ENCODE data around the gene ERFL.

The ERFL gene

DNA sequence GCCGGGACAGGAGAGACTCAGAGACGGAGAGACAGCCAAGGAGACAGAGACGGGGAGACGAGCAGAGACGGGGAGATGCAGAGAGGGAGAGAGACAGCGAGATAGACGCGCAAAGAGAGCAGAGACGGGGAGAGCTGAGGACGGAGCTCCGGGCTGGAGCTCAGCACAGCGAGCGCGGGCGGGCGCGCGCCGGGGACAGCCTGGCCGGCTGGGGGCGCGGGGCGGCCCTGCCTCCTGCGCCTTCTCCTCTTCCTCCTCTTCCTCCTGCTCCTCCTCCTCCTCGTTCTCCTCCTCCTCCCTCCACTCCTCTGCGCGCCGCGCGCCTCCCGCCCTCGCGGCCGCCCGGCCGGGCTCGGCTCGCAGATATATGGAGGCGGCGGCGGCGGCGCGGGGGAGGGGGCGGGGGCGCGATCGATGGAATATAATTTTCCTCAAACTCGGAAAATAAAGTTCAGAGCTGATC lies at the start of gene ERFL:
TSS of gene ERFL (minus strand) at position 229 of the 463 bp plus-strand sequence. CDS start 15,530 bp downstream, outside the sequence.
- DNase-seq = peak; percentile 77

GRCh38 chr19:41977916-41978315 lies 49.7 kb upstream of the ERFL start:
- no peak for DNase-seq

GRCh38 chr19:41974652-41975051 lies 46.4 kb upstream of the ERFL start:
- no peak for DNase-seq

GRCh38 chr19:41971363-41971762 lies 43.1 kb upstream of the ERFL start:
- no peak for DNase-seq

DNA sequence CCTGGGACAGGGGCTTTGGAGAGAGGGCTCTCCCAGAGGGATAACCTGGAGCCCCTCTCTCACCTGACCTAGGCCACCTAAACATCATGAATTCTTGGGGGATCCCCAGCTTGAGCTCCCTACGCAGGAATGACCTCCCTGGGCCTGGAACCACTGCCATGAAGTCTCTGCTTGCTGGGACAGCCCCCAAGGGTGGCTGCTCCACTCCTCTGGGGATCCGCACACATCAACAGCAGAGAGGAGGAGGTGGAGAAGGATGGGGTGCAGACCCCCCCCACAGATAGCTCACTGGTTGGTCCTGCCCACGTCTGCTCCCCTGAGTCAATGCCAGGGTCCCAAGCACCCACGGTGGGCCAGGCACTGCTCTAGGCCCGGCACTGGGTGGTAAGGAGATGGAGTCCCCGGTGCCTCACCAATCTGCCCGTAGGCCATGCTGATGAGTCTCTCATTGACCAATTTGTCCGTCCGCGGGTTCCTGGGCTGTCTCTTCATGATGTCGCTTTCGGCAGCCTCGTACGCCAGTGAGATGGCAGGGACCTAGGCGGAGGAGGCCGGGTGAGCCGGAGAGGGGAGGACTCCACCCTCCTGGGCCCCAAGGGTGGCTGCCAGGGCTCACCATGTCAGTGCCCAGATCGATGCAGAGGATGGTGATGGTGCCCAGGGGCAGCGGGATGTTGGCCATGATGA lies 41.7 kb upstream of the ERFL start:
- DNase-seq = no peak

DNA sequence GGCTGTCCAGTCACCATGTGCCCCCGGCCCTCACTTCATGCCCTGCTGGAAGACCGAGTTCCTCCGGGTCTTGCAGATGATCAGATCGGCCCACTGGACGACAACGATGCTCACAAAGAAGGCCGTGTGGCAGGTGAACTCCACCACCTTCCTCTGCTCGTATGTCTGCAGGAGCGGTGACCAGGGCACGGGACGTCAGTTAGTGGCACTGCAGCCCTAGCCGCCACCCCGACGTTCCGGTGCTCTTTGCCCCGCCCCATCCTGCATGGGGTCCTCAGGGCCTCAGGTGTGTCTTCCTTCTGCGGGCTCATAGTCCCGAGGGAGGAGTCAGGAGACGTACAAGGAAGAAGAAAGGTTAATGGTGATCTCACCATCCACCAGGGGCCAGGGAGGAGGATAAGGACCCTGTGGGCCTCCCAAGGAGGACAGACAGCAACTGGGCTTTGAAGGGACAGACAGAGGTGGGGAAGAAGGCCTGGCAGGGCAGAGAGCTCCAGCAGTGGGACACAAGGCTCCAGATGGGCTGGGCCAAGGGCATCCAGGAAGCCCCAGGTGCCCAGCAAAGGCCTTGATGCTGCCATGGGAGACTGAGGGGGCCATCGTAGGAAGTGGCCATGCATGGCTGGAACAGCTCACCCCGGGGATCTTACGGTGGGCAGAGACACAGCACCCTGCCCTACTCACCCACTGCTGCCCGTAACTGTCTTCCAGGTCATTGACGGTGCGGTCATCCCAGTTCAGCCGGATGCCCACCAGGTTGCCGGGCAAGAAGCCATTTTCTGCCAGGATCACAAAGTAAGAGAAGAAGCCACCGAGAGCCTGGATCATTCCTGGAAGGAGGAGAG lies 40.7 kb upstream of the ERFL start:
- no peak for DNase-seq

DNA sequence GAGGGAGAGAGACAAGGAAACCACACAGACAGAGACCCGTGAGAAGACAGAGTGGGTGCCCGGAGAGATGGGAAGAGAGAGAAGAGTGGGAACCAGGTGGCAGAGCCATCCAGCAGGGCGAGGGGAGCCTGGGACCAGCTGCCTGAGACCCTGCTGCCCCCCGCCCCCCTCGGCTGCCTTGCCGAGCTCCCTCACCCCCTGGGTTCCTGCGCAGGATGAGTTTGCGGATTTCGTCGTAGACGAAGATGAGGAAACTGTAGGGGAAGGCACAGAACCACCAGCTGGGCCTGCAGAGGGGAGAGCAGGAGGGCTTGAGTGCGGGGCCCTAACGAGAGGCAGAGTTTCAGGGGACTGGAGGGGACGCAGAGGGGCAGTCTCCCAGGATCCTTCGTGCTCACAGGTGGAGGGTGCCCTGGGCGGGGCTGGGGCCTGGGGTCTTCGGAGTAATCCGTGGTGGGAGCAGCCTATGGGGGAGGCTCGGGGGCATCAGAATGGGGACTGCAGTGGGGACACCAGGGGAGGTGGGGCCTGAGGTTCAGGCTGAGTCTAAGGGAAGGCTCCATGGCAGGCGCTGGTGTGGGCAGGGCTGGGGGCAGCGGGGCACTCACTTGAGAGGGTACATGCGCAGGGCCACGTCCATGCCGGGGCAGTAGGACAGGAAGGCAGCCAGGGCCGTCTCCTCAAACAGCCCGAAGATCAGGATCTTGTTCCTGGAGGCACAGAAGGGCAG lies 39.0 kb upstream of the ERFL start:
- peak; percentile 30 for DNase-seq

- DNase-seq = no peak
These were observed 36.9 kb upstream of the ERFL start for GRCh38 chr19:41965106-41965505.

- peak; percentile 62 for DNase-seq
These were observed 32.7 kb upstream of the ERFL start for GRCh38 chr19:41960973-41961372.

DNA sequence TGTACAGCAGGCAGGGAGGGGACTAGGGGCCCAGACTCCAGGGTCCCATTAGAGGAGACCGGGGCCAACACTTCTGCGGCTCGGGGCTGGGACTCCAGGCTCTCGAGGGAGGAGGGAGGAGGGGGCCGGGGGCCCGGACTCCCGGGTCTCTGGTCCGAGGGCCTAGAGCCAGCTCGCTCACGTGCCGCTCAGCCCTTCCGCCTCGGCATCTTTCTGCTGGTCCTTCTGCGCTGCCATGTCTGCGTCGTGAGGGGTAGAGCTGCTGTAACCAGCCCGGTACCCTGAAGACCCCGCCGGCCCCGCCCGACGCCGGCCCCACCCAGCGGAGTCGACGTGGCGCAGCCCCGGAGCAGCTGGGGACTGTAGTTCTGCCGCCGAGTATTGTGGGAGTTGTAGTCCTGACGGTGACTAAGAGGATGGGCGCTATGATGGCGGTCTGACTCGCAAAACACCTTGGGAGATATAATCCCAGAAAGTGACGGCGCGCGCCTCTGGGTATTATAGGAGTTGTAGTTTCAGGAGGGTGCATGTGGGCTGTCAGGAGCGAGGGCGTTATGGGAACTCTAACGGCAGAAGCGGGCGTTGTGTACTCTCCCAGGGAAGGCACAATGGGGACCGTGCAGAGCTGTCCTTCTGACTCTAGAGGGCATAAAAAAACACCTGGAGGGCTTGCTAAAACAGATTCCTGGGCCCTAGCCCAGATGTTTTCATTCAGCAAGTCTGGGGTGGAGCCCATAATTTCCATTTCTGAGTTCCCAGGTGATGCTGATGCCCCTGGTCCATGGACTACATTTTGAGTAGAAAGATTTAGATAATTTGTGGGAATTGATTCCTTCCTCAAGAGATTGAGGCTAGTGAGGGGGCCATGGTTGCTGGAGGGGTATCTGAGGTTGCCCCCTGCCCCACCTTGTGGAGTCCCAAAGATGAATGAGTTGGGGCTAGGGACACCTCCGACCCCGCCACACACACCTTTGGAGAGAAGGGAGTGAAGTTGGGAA lies 31.1 kb upstream of the ERFL start, which contains the start of gene RABAC1:
TSS of gene RABAC1 (minus strand) at position 266 of the 998 bp plus-strand sequence. CDS start at position 237, 29 bp downstream.
- peak; percentile 96 for DNase-seq

GRCh38 chr19:41958367-41959055 lies 30.3 kb upstream of the ERFL start:
- DNase-seq = peak; percentile 85

- DNase-seq = peak; percentile 93
These were observed 29.7 kb upstream of the ERFL start for GRCh38 chr19:41957838-41958366.

DNA sequence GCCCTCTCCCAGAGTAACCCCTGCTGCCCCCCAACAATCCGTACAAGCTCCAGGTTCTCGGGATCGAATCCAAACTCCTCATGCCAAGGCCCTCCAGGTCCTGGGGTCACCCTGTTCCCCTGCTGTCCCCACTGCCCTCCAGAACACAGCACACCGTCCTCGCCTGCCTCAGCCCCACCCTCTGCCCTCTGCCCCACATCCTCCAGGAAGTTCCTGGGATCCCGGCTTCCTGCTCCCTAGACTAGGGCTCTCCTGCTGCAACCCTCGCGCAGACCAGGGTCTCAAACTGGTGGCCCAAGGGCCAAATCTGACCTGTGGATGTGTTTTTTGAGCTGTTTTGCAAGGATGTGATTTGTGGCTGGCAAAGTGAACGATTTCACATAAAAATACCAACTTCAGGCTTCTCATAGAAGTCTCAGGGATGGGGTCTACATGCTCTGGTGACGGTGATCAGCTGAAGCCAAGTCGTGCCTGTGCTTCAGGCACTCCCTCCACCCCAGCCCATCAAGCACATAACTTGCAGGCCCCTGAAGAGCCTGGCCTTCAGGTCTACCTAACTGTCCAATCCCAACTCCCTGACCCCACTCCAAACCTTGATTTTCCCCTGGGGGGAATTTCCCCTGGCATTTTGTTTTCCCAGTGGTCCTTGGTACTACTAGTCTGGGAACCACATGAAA lies 29.1 kb upstream of the ERFL start:
- no peak for DNase-seq

DNA sequence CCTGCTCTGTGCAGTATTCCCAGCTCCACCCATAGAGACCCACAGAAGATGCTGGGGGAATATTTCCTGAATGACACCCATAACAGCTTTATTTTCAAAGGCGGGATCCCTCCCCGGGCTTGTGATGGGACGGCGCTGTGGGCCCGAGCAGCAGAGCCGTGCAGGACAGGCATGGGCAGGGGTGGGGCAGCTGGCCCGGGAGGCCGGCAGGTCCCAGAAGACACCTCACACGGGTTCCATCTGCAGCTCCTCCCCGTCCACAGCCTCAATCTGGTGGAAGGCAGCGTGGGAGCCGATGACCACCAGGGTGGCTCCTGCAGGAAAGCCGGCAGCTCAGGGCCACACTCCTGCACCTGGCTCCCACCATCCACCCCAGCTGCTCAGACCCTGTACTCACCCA lies 28.4 kb upstream of the ERFL start:
- no peak for DNase-seq

DNA sequence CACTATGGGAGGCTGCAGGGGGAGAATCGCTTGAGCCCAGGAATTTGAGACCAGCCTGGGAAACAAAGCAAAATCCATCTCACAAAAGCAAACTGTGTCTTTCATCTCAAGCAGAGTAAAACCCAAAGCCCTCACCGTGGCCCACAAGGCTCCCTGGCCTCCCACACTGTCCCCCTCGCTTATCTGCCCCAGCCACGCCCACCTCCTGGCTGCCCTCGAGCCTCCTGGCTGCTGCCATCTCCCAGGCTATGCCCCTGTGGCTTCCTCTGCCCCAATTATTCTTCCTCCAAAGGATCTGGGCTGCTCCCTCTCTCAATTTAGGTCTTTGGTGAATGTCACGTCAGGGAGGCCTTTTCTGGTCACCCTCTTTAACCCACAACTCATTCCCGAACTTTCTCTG lies 27.3 kb upstream of the ERFL start:
- peak; percentile 43 for DNase-seq

DNA sequence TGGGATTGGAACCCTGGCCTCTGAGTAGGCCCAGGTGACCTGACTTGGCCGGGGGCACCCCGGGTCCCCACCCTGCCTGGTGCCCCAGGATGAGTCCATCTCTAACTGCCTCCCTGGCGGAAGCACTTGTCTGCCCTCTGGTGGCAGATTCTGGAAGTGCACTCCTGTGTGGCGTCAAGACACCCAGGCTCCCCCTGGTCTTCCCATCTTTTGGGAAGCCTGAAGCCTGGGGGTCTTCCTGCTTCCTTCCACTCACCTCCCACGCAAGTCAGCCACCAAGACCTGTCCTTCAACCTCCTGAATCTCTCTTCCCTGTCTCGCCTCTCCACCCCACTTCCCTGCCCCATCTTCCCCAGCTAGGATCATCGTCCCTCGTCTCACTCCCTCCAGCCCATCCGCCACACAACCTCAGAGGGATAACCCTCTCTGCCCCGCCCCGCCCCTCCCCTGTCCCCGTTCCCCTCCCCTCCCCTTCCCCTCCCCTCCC lies 23.5 kb upstream of the ERFL start:
- DNase-seq = peak; percentile 91

GRCh38 chr19:41947091-41947490 lies 18.8 kb upstream of the ERFL start:
- no peak for DNase-seq

GRCh38 chr19:41945135-41945766 lies 17.0 kb upstream of the ERFL start:
- no peak for DNase-seq

DNA sequence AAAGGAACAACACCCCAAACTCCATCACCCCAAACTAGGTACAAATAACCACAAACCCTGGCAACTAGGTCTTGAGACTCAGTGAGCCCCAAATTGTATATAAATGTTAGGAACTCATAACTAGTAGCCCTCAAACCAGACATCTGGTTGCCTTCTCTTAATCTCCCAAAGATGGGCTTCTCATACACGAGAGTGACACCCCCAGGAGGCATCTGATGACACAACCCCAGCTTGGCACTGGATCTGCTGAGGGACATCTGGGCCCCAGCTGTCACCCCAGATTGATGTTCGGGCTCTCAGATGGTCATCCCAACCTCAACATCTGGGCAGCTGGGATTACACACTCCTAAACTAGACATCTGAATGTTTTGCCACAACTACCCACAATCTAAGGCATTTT lies 16.1 kb upstream of the ERFL start:
- no peak for DNase-seq

All from OCI-M1 (cell line).